ENCODE results near the gene TTLL12. TPM values are rescaled to one million over a fixed set of nuclear protein-coding genes. Genes with fewer than 3 reads are reported as not detected.

Gene TTLL12
- total and polyA plus RNA-seq, 4 donors = 10.8 to 34.3 (median 29.7) TPM

DNA sequence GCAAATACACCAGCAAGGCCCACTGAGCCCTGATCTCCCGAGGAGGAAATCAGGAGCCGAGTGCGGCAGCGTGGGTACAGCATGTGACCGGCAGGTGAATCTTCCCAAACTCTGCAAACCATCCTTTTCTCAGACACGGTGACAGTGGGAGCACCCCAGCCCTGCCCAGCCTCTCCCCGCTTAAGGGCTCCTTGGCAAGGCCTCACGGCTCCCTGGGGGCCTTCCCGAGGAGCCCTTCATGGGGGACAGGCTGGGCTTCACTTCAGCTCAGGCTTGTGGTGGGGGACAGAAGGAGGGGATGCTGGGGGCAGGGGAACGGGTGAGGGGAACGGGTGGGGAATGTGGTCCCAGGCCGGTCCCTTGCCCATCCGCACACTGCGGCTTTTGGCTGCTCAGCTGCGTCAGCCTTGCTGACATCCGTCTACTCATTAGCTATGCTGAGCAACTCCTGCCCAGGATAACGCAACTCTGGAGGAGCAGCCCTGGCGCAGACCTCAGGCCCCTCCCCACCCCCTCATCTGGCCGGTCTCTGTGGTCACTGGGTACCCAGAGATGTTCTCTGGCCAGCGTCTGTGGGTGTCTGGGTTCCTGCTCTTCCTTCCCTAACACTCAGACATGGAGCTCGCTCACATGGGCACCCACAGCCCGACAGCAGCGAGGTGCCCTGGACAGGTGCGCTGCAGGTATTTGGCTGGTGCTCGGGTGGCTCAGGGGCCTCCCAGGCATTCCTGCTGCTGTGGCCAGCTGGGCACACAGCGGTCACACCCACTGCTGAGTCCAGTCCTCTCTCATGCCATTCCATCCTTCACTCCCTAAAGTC lies 22.0 kb upstream of the TTLL12 start:
- no peak for DNase-seq (ENCODE audit: low read depth in 4 of 6, low spot score in 6 of 6)
- 89% methylated on average over 25 of the region's 26 CpGs for WGBS (ENCODE audit: insufficient coverage)
- no peaks in the 10 kb centered on the region for H3K9me3 ChIP-seq (ENCODE audit: control insufficient read depth, insufficient read depth, low read length)
- H3K36me3 ChIP-seq (ENCODE audit: control insufficient read depth, insufficient read depth, low read length) = peaks cover 27% of the 10 kb centered on the region
- H3K4me1 ChIP-seq (ENCODE audit: control insufficient read depth, insufficient read depth, low read length) = peaks cover 6% of the 10 kb centered on the region
- no peak overlapping the region for H3K4me3 ChIP-seq (ENCODE audit: low read depth, low read length)
- no peaks in the 10 kb centered on the region for H3K27me3 ChIP-seq (ENCODE audit: control insufficient read depth, insufficient read depth, low read length)
- no peak overlapping the region for H3K27ac ChIP-seq (ENCODE audit: low read depth, low read length)

- DNase-seq (ENCODE audit: low read depth in 4 of 6, low spot score in 6 of 6) = no peak
- H3K36me3 ChIP-seq (ENCODE audit: control insufficient read depth, insufficient read depth, low read length) = peaks cover 33% of the 10 kb centered on the region
- WGBS (ENCODE audit: insufficient coverage) = 91% methylated on average over 25 of the region's 26 CpGs
- no peak overlapping the region for H3K27ac ChIP-seq (ENCODE audit: low read depth, low read length)
- peaks cover 6% of the 10 kb centered on the region for H3K4me1 ChIP-seq (ENCODE audit: control insufficient read depth, insufficient read depth, low read length)
- H3K27me3 ChIP-seq (ENCODE audit: control insufficient read depth, insufficient read depth, low read length) = no peaks in the 10 kb centered on the region
- no peak overlapping the region for H3K4me3 ChIP-seq (ENCODE audit: low read depth, low read length)
- no peaks in the 10 kb centered on the region for H3K9me3 ChIP-seq (ENCODE audit: control insufficient read depth, insufficient read depth, low read length)
These were observed 21.1 kb upstream of the TTLL12 start for GRCh38 chr22:43207849-43208702.

GRCh38 chr22:43207386-43207785 lies 20.5 kb upstream of the TTLL12 start:
- Histone ChIP-seq H3K36me3 (ENCODE audit: control insufficient read depth, insufficient read depth, low read length) (peaks cover 29% of the 10 kb centered on the region), H3K9me3 (ENCODE audit: control insufficient read depth, insufficient read depth, low read length) (no peaks in the 10 kb centered on the region), H3K27ac (ENCODE audit: low read depth, low read length) (no peak overlapping the region), H3K27me3 (ENCODE audit: control insufficient read depth, insufficient read depth, low read length) (no peaks in the 10 kb centered on the region), H3K4me3 (ENCODE audit: low read depth, low read length) (no peak overlapping the region), H3K4me1 (ENCODE audit: control insufficient read depth, insufficient read depth, low read length) (peaks cover 4% of the 10 kb centered on the region)
- 85% methylated on average over 13 of the region's 13 CpGs for WGBS (ENCODE audit: insufficient coverage)
- no peak for DNase-seq (ENCODE audit: low read depth in 4 of 6, low spot score in 6 of 6)

GRCh38 chr22:43206509-43207161 lies 19.7 kb upstream of the TTLL12 start:
- H3K36me3 ChIP-seq (ENCODE audit: control insufficient read depth, insufficient read depth, low read length) = peaks cover 28% of the 10 kb centered on the region
- H3K27me3 ChIP-seq (ENCODE audit: control insufficient read depth, insufficient read depth, low read length) = no peaks in the 10 kb centered on the region
- WGBS (ENCODE audit: insufficient coverage) = 68% methylated on average over 21 of the region's 23 CpGs
- DNase-seq (ENCODE audit: low read depth in 4 of 6, low spot score in 6 of 6) = no peak
- H3K27ac ChIP-seq (ENCODE audit: low read depth, low read length) = no peak overlapping the region
- peaks cover 4% of the 10 kb centered on the region for H3K4me1 ChIP-seq (ENCODE audit: control insufficient read depth, insufficient read depth, low read length)
- H3K9me3 ChIP-seq (ENCODE audit: control insufficient read depth, insufficient read depth, low read length) = no peaks in the 10 kb centered on the region
- no peak overlapping the region for H3K4me3 ChIP-seq (ENCODE audit: low read depth, low read length)

- Histone ChIP-seq H3K4me1 (ENCODE audit: control insufficient read depth, insufficient read depth, low read length) (peaks cover 4% of the 10 kb centered on the region), H3K36me3 (ENCODE audit: control insufficient read depth, insufficient read depth, low read length) (peaks cover 24% of the 10 kb centered on the region), H3K27ac (ENCODE audit: low read depth, low read length) (no peak overlapping the region), H3K4me3 (ENCODE audit: low read depth, low read length) (no peak overlapping the region), H3K9me3 (ENCODE audit: control insufficient read depth, insufficient read depth, low read length) (no peaks in the 10 kb centered on the region), H3K27me3 (ENCODE audit: control insufficient read depth, insufficient read depth, low read length) (no peaks in the 10 kb centered on the region)
- 82% methylated on average over 5 of the region's 5 CpGs for WGBS (ENCODE audit: insufficient coverage)
- DNase-seq (ENCODE audit: low read depth in 4 of 6, low spot score in 6 of 6) = no peak
These were observed 19.0 kb upstream of the TTLL12 start for GRCh38 chr22:43205748-43206508.

GRCh38 chr22:43205261-43205691 lies 18.3 kb upstream of the TTLL12 start:
- DNase-seq (ENCODE audit: low read depth in 4 of 6, low spot score in 6 of 6) = no peak
- no peaks in the 10 kb centered on the region for H3K27me3 ChIP-seq (ENCODE audit: control insufficient read depth, insufficient read depth, low read length)
- H3K27ac ChIP-seq (ENCODE audit: low read depth, low read length) = no peak overlapping the region
- H3K4me1 ChIP-seq (ENCODE audit: control insufficient read depth, insufficient read depth, low read length) = peaks cover 4% of the 10 kb centered on the region
- H3K36me3 ChIP-seq (ENCODE audit: control insufficient read depth, insufficient read depth, low read length) = peaks cover 22% of the 10 kb centered on the region
- H3K9me3 ChIP-seq (ENCODE audit: control insufficient read depth, insufficient read depth, low read length) = no peaks in the 10 kb centered on the region
- WGBS (ENCODE audit: insufficient coverage) = 91% methylated on average over 9 of the region's 9 CpGs
- no peak overlapping the region for H3K4me3 ChIP-seq (ENCODE audit: low read depth, low read length)

GRCh38 chr22:43203471-43203981 lies 16.6 kb upstream of the TTLL12 start:
- no peaks in the 10 kb centered on the region for H3K9me3 ChIP-seq (ENCODE audit: control insufficient read depth, insufficient read depth, low read length)
- H3K36me3 ChIP-seq (ENCODE audit: control insufficient read depth, insufficient read depth, low read length) = peaks cover 13% of the 10 kb centered on the region
- no peak overlapping the region for H3K4me3 ChIP-seq (ENCODE audit: low read depth, low read length)
- no peaks in the 10 kb centered on the region for H3K27me3 ChIP-seq (ENCODE audit: control insufficient read depth, insufficient read depth, low read length)
- no peak for DNase-seq (ENCODE audit: low read depth in 4 of 6, low spot score in 6 of 6)
- H3K4me1 ChIP-seq (ENCODE audit: control insufficient read depth, insufficient read depth, low read length) = peaks cover 4% of the 10 kb centered on the region
- H3K27ac ChIP-seq (ENCODE audit: low read depth, low read length) = no peak overlapping the region
- WGBS (ENCODE audit: insufficient coverage) = 67% methylated on average over 14 of the region's 20 CpGs

GRCh38 chr22:43202756-43203410 lies 15.9 kb upstream of the TTLL12 start:
- Histone ChIP-seq H3K4me3 (ENCODE audit: low read depth, low read length) (no peak overlapping the region), H3K9me3 (ENCODE audit: control insufficient read depth, insufficient read depth, low read length) (no peaks in the 10 kb centered on the region), H3K27me3 (ENCODE audit: control insufficient read depth, insufficient read depth, low read length) (no peaks in the 10 kb centered on the region), H3K36me3 (ENCODE audit: control insufficient read depth, insufficient read depth, low read length) (peaks cover 13% of the 10 kb centered on the region), H3K27ac (ENCODE audit: low read depth, low read length) (no peak overlapping the region), H3K4me1 (ENCODE audit: control insufficient read depth, insufficient read depth, low read length) (peaks cover 8% of the 10 kb centered on the region)
- no peak for DNase-seq (ENCODE audit: low read depth in 4 of 6, low spot score in 6 of 6)
- WGBS (ENCODE audit: insufficient coverage) = 75% methylated on average over 11 of the region's 13 CpGs

Data from spinal cord (tissue), 10 donors.